Measurements from ENCODE around the gene PKIB.

Gene PKIB

DNA sequence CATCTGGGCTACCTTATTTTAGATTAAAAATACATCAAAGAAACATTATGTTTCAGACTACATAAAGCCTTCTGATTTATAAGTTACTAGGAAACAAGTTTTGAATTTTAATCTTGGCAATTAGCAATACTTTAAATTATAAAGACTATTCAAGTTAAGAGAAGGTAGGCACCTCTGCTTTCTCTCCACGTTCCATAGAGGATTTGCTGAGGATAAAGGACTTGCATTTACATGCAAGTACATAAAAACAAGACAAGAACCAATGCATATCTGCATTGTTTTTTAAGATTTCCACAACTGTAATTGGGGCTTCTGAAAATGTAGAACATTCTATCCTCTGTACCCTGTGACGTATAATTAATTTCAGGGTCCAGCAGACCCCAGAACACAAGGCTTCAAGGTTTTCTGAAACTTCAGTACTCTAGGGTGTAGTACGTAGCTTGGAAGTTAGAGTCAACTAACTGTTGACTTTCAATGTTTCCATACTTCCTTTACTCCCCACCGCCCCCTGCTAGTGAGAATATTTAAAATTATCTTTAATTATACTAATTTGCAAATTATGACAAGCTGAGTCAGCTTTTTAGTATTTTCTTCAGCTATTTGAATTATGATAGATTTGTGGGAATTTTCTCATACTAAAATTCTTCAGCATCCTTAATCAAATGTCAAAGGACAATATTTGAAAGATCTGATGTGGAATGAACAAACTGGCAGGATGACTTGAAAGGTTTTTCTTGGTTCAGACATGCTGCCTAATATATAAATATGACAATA lies 82.8 kb downstream of the PKIB start:
- H3K4me2 ChIP-seq (ENCODE audit: insufficient read depth, low read length) = no peak overlapping the region
- no peak for DNase-seq
- ATAC-seq (ENCODE audit: insufficient read depth, low read depth) = no peak

DNA sequence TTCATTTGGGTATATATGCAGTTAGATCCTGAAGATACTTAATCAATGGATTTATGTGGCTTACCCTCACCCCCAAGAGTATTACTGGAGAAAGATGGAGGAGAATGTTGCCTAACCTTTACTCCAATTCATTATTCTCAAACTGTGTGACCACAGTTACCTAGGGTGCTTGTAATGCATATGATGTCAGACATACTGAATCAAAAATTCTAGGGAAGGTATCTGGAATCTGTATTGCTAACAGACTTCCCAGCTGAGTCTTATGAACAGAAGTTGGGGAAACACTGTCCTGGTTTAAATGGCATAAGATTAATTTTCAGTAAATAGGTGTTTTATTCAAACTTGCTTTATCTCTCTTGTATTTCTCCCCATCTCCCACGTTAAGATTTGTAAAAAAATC lies 83.9 kb downstream of the PKIB start:
- no peak for ATAC-seq (ENCODE audit: insufficient read depth, low read depth)
- Histone ChIP-seq H3K36me3 (ENCODE audit: insufficient read depth, low read length) (no peaks in the 10 kb centered on the region), H3K9me3 (ENCODE audit: insufficient read depth, low read length, severe bottlenecking) (no peaks in the 10 kb centered on the region), H3K9ac (ENCODE audit: low read depth, low read length) (no peak overlapping the region), H3K4me1 (ENCODE audit: insufficient read depth, low read length) (no peaks in the 10 kb centered on the region), H4K20me1 (ENCODE audit: insufficient read depth, low read length) (no peaks in the 10 kb centered on the region), H3K79me2 (ENCODE audit: insufficient read depth, low read length) (no peaks in the 10 kb centered on the region), H3K4me3 (ENCODE audit: low read depth in 1 of 2, low read length in 2 of 2) (no peak overlapping the region), H3K27ac (ENCODE audit: low read length) (no peak overlapping the region), H3K27me3 (ENCODE audit: insufficient read depth, low read length, poor library complexity) (no peaks in the 10 kb centered on the region), H3K4me2 (ENCODE audit: insufficient read depth, low read length) (no peak overlapping the region), H2AFZ (ENCODE audit: low read depth, low read length) (no peak overlapping the region)
- DNase-seq = no peak
- TF ChIP-seq, protein P1, sequence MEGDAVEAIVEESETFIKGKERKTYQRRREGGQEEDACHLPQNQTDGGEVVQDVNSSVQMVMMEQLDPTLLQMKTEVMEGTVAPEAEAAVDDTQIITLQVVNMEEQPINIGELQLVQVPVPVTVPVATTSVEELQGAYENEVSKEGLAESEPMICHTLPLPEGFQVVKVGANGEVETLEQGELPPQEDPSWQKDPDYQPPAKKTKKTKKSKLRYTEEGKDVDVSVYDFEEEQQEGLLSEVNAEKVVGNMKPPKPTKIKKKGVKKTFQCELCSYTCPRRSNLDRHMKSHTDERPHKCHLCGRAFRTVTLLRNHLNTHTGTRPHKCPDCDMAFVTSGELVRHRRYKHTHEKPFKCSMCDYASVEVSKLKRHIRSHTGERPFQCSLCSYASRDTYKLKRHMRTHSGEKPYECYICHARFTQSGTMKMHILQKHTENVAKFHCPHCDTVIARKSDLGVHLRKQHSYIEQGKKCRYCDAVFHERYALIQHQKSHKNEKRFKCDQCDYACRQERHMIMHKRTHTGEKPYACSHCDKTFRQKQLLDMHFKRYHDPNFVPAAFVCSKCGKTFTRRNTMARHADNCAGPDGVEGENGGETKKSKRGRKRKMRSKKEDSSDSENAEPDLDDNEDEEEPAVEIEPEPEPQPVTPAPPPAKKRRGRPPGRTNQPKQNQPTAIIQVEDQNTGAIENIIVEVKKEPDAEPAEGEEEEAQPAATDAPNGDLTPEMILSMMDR (IDR thresholded peaks at IDR 0.05; ENCODE audit: borderline replicate concordance, extremely low read depth, low read length, poor library complexity, severe bottlenecking) = no peak
- TF ChIP-seq EZH2 (IDR thresholded peaks at IDR 0.05; ENCODE audit: borderline replicate concordance, low read depth, low read length, severe bottlenecking) = no peak

More for the DNA sequence above, 82.8 kb downstream of the PKIB start:
- Histone ChIP-seq H3K36me3 (ENCODE audit: insufficient read depth, low read length) (no peaks in the 10 kb centered on the region), H3K9ac (ENCODE audit: low read depth, low read length) (no peak overlapping the region), H4K20me1 (ENCODE audit: insufficient read depth, low read length) (no peaks in the 10 kb centered on the region), H2AFZ (ENCODE audit: low read depth, low read length) (no peak overlapping the region), H3K27me3 (ENCODE audit: insufficient read depth, low read length, poor library complexity) (no peaks in the 10 kb centered on the region), H3K79me2 (ENCODE audit: insufficient read depth, low read length) (no peaks in the 10 kb centered on the region), H3K4me1 (ENCODE audit: insufficient read depth, low read length) (no peaks in the 10 kb centered on the region), H3K27ac (ENCODE audit: low read length) (no peak overlapping the region), H3K4me3 (ENCODE audit: low read depth in 1 of 2, low read length in 2 of 2) (no peak overlapping the region), H3K9me3 (ENCODE audit: insufficient read depth, low read length, severe bottlenecking) (no peaks in the 10 kb centered on the region)
- no peak for TF ChIP-seq EZH2 (IDR thresholded peaks at IDR 0.05; ENCODE audit: borderline replicate concordance, low read depth, low read length, severe bottlenecking)
- TF ChIP-seq, protein P1 (IDR thresholded peaks at IDR 0.05; ENCODE audit: borderline replicate concordance, extremely low read depth, low read length, poor library complexity, severe bottlenecking) = no peak

DNA sequence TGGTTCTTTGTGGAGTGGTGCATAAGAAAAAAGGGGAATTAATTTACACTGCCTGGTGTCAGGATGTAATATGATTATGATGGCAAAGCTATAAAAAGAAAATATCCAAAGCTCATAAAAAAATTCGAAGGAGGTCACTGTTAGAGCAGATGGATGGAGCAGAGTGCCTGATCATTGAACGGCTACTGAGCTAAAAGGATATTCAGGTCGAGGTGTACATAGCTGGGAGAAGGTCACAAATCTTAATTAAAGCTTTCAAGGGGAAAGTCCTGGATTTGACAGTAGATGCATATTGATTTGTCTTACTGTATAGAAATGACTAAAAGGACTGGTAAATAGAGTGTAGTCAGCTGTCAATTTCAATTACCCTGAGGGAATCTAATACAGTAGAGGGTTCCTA lies 84.4 kb downstream of the PKIB start:
- no peaks in the 10 kb centered on the region for H3K4me1 ChIP-seq (ENCODE audit: insufficient read depth, low read length)
- ATAC-seq (ENCODE audit: insufficient read depth, low read depth) (no peak), DNase-seq (no peak)
- H3K27ac ChIP-seq (ENCODE audit: low read length) = no peak overlapping the region
- no peaks in the 10 kb centered on the region for H3K27me3 ChIP-seq (ENCODE audit: insufficient read depth, low read length, poor library complexity)
- TF ChIP-seq, protein P1 (IDR thresholded peaks at IDR 0.05; ENCODE audit: borderline replicate concordance, extremely low read depth, low read length, poor library complexity, severe bottlenecking) = no peak
- TF ChIP-seq EZH2 (IDR thresholded peaks at IDR 0.05; ENCODE audit: borderline replicate concordance, low read depth, low read length, severe bottlenecking) = no peak
- no peak overlapping the region for H2AFZ ChIP-seq (ENCODE audit: low read depth, low read length)
- H3K4me2 ChIP-seq (ENCODE audit: insufficient read depth, low read length) = no peak overlapping the region
- H3K36me3 ChIP-seq (ENCODE audit: insufficient read depth, low read length) = no peaks in the 10 kb centered on the region
- no peaks in the 10 kb centered on the region for H3K9me3 ChIP-seq (ENCODE audit: insufficient read depth, low read length, severe bottlenecking)
- H3K79me2 ChIP-seq (ENCODE audit: insufficient read depth, low read length) = no peaks in the 10 kb centered on the region
- no peak overlapping the region for H3K4me3 ChIP-seq (ENCODE audit: low read depth in 1 of 2, low read length in 2 of 2)
- H3K9ac ChIP-seq (ENCODE audit: low read depth, low read length) = no peak overlapping the region
- H4K20me1 ChIP-seq (ENCODE audit: insufficient read depth, low read length) = no peaks in the 10 kb centered on the region

Measured in DND-41 (cell line).